Type B pancreatic cell (in vitro differentiated cells): Measurements from ENCODE around the gene PTH2R. TPM values are rescaled to one million over a fixed set of nuclear protein-coding genes. Genes with fewer than 3 reads are reported as not detected.
"Not testable (repeated sequence)": the region's sequence is repeated elsewhere in the genome, so short reads cannot be mapped to it uniquely, and the experiment has no call there.

Experiments
- DNase-seq: peaks from one replicate; pipeline ENCODE4 v3.0.0; 2021; ENCODE audit warnings: mixed read lengths; ENCODE audit not compliant: unreplicated experiment; ENCODE audit errors: extremely low spot score
- H3K27ac Mint-ChIP-seq: 2 replicates; pipeline ENCODE4 v1.8.0; 2021; ENCODE audit warnings: mild to moderate bottlenecking, mixed read lengths
- H3K27me3 Mint-ChIP-seq: 2 replicates; pipeline ENCODE4 v1.8.0; 2021; ENCODE audit warnings: mixed read lengths
- H3K36me3 Mint-ChIP-seq: 2 replicates; pipeline ENCODE4 v1.8.0; 2021; ENCODE audit warnings: mixed read lengths
- H3K4me1 Mint-ChIP-seq: one replicate; pipeline ENCODE4 v1.8.0; 2021; ENCODE audit warnings: mixed read lengths; ENCODE audit not compliant: unreplicated experiment
- H3K4me3 Mint-ChIP-seq: 2 replicates; pipeline ENCODE4 v1.8.0; 2021; ENCODE audit warnings: mild to moderate bottlenecking, mixed read lengths
- H3K9me3 Mint-ChIP-seq: 2 replicates; pipeline ENCODE4 v1.8.0; 2021; ENCODE audit warnings: mixed read lengths
- total RNA-seq: library from RNA; stranded (reverse); gene quantifications from 2 replicates; pipeline ENCODE4 v1.2.1, GENCODE V29; 2021; ENCODE audit warnings: low replicate concordance
- TF ChIP-seq, protein P1 (sequence below): fragments of 200-600 bp; sonication (generic); conservative IDR thresholded peaks from 2 replicates; pipeline ENCODE4 v1.5.0; 2021; ENCODE audit warnings: antibody characterized with exemption, mild to moderate bottlenecking

PTH2R gene
- total RNA-seq, 1 donor from 2014 or later = 0.87 TPM

DNA sequence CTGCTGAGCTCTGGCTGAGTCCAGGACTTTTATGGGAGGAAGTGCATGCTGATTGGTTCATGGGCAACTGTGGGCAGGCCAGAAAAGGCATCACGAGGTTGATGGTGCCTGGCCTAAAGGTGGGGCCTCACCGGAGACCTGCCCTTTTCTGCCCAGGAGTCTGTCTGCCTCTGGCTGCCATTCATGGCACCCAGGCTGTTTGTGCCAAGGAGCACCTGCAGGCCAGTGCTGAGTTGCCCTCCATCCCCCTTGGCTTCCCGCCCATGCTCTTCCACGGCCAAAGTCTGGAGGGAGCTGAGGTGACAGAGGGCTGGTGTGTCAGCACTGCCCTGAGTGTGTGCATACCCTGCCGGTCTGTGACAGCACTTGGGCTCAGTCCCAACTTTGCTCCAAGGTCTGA lies 123.2 kb downstream of the PTH2R start:
- DNase-seq = no peak
- no peaks in the 10 kb centered on the region for H3K4me1 Mint-ChIP-seq
- no peaks in the 10 kb centered on the region for H3K9me3 Mint-ChIP-seq
- H3K36me3 Mint-ChIP-seq = no peaks in the 10 kb centered on the region
- H3K27me3 Mint-ChIP-seq = no peaks in the 10 kb centered on the region
- H3K27ac Mint-ChIP-seq = no peak overlapping the region
- TF ChIP-seq, protein P1, sequence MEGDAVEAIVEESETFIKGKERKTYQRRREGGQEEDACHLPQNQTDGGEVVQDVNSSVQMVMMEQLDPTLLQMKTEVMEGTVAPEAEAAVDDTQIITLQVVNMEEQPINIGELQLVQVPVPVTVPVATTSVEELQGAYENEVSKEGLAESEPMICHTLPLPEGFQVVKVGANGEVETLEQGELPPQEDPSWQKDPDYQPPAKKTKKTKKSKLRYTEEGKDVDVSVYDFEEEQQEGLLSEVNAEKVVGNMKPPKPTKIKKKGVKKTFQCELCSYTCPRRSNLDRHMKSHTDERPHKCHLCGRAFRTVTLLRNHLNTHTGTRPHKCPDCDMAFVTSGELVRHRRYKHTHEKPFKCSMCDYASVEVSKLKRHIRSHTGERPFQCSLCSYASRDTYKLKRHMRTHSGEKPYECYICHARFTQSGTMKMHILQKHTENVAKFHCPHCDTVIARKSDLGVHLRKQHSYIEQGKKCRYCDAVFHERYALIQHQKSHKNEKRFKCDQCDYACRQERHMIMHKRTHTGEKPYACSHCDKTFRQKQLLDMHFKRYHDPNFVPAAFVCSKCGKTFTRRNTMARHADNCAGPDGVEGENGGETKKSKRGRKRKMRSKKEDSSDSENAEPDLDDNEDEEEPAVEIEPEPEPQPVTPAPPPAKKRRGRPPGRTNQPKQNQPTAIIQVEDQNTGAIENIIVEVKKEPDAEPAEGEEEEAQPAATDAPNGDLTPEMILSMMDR = no peak
- H3K4me3 Mint-ChIP-seq = no peak overlapping the region

DNA sequence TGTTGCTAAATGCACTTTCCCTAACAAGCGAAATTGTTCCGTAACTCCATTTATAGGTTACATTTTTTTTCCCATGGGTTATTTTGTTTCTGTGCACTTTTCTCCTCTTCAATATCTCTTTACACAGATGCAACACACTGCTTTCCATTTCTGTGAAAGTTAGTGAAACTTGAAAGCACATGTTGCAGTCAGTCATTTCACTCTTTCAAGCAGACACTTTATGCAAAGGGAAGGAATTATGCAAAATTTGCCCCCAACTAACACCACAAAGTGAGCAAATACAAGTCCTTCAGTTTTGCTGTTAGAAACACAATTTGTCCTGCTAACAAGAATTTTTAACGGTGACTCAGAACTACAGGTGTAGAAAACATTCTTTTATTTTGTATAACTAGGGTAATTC lies 124.8 kb downstream of the PTH2R start:
- DNase-seq = no peak
- Mint-ChIP-seq H3K9me3 (no peaks in the 10 kb centered on the region), H3K27ac (no peak overlapping the region), H3K4me3 (no peak overlapping the region), H3K27me3 (no peaks in the 10 kb centered on the region), H3K4me1 (no peaks in the 10 kb centered on the region), H3K36me3 (no peaks in the 10 kb centered on the region)
- TF ChIP-seq, protein P1 = no peak

- H3K36me3 Mint-ChIP-seq, H3K9me3 Mint-ChIP-seq, H3K27ac Mint-ChIP-seq, H3K4me1 Mint-ChIP-seq, DNase-seq, H3K27me3 Mint-ChIP-seq, H3K4me3 Mint-ChIP-seq: not testable (repeated sequence)
These were observed 129.0 kb downstream of the PTH2R start for GRCh38 chr2:208535578-208535977.

DNA sequence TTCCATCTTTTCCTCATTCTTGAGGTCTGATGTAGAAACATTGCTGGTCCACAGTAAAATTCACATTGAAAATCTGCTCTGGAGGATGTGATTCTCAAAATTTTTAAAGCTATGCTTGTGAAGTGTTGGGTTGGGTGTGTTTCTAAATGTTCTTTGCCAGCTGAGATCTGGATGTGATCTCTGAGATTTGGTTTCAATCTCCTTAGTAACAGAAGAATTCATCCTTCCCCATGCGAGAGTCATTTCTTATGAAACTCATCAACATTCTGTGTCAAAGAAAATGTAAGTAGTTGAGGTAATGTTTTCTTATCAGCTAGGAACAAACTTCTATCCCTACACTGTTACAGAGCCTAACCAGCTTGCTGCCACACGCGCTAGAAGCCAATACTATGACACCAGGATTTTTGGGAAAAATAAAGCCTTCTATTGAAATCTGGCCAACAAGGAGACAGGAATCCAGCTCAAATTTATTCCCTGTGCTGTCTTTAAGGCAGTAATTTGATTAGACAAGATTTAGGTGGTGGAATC lies 134.9 kb downstream of the PTH2R start:
- DNase-seq = no peak
- Mint-ChIP-seq H3K36me3 (no peaks in the 10 kb centered on the region), H3K9me3 (no peaks in the 10 kb centered on the region), H3K27me3 (no peaks in the 10 kb centered on the region), H3K27ac (no peak overlapping the region), H3K4me1 (peaks cover 4% of the 10 kb centered on the region), H3K4me3 (no peak overlapping the region)
- TF ChIP-seq, protein P1 = no peak

DNA sequence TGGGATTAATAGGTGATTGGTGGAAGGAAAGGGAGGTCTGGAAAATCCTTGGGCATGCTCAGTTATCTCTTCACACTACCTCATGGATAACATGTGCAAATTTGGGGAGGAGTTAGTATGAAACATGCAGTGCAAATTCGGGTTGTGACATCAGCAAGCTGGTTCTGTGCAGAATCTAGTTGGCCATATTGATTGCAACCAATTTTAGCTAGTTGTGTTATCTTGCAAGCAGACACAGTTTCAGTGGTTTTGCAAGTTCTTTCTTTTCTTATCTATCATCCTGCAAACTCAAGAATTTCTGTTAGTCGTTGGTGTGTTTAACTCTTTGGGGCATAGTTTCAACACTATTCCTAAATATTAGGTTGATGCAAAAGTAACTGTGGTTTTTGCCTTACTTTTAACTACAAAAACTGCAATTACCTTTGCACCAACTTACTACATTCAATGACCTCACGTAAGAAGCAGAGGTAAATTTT lies 135.4 kb downstream of the PTH2R start:
- no peak for DNase-seq
- TF ChIP-seq, protein P1 = no peak
- Mint-ChIP-seq H3K4me1 (peaks cover 4% of the 10 kb centered on the region), H3K27ac (no peak overlapping the region), H3K9me3 (no peaks in the 10 kb centered on the region), H3K36me3 (no peaks in the 10 kb centered on the region), H3K27me3 (no peaks in the 10 kb centered on the region), H3K4me3 (no peak overlapping the region)

DNA sequence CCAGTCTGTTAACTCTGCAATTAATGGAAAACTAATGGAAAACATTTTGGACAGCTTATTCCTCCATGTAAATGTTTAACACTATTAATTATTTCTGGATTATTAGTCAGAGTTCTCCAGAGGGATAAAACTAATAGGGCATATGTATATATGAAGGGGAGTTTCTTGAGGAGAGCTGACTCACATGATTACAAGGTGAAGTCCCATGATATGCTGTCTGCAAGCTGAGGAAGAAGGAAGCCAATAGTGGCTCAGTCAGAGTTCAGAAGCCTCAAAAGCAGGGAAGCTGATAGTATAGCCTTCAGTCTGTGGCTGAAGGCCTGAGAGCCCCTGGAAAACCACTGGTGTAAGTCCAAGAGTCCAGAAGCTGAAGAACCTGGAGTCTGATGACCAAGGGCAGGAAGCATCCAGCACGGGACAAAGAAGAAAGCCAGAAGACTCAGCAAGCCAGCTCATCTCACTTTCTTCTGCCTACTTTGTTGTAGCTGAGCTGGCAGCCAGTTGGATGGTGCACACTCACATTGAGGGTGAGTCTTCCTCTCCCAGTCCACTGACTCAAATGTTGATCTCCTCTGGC lies 136.0 kb downstream of the PTH2R start:
- no peak overlapping the region for H3K4me3 Mint-ChIP-seq
- TF ChIP-seq, protein P1 = no peak
- H3K27ac Mint-ChIP-seq = no peak overlapping the region
- H3K4me1 Mint-ChIP-seq = peaks cover 4% of the 10 kb centered on the region
- H3K36me3 Mint-ChIP-seq = no peaks in the 10 kb centered on the region
- H3K9me3 Mint-ChIP-seq = no peaks in the 10 kb centered on the region
- H3K27me3 Mint-ChIP-seq = no peaks in the 10 kb centered on the region
- DNase-seq = no peak

Other genes starting within 250 kb of the PTH2R start
- not detected in 2 replicates for gene CRYGA, start 243.2 kb upstream of the PTH2R start, total RNA-seq
- gene C2orf80, start 216.8 kb upstream of the PTH2R start, total RNA-seq = not detected in 2 replicates
- 149 and 184 TPM in 2 replicates for gene IDH1, start 151.7 kb upstream of the PTH2R start, total RNA-seq
- 21.9 and 33.8 TPM in 2 replicates for gene PIKFYVE, start 140.5 kb upstream of the PTH2R start, total RNA-seq